Activated T-cell treated with anti-CD3 and anti-CD28 coated beads, Interleukin-2, amount 50 U/mL, for 24 hours (primary cell): Measurements from ENCODE around the gene SCAANT1.

Experiments
- DNase-seq: peaks from one replicate; pipeline ENCODE4 v3.0.0-alpha.2; 2020
- H3K27ac Mint-ChIP-seq: 2 replicates; pipeline ENCODE4 v1.8.0; 2020; ENCODE audit warnings: mild to moderate bottlenecking, mixed read lengths
- H3K27me3 Mint-ChIP-seq: 2 replicates; pipeline ENCODE4 v1.8.0; 2020; ENCODE audit warnings: mixed read lengths
- H3K36me3 Mint-ChIP-seq: 2 replicates; pipeline ENCODE4 v1.8.0; 2020; ENCODE audit warnings: low read depth, mixed read lengths
- H3K4me1 Mint-ChIP-seq: 2 replicates; pipeline ENCODE4 v1.8.0; 2020; ENCODE audit warnings: low read depth, mixed read lengths
- H3K4me3 Mint-ChIP-seq: 2 replicates; pipeline ENCODE4 v1.8.0; 2020; ENCODE audit warnings: mild to moderate bottlenecking, moderate library complexity, mixed read lengths
- H3K9me3 Mint-ChIP-seq: 2 replicates; pipeline ENCODE4 v1.8.0; 2020; ENCODE audit warnings: mixed read lengths

SCAANT1 gene

DNA sequence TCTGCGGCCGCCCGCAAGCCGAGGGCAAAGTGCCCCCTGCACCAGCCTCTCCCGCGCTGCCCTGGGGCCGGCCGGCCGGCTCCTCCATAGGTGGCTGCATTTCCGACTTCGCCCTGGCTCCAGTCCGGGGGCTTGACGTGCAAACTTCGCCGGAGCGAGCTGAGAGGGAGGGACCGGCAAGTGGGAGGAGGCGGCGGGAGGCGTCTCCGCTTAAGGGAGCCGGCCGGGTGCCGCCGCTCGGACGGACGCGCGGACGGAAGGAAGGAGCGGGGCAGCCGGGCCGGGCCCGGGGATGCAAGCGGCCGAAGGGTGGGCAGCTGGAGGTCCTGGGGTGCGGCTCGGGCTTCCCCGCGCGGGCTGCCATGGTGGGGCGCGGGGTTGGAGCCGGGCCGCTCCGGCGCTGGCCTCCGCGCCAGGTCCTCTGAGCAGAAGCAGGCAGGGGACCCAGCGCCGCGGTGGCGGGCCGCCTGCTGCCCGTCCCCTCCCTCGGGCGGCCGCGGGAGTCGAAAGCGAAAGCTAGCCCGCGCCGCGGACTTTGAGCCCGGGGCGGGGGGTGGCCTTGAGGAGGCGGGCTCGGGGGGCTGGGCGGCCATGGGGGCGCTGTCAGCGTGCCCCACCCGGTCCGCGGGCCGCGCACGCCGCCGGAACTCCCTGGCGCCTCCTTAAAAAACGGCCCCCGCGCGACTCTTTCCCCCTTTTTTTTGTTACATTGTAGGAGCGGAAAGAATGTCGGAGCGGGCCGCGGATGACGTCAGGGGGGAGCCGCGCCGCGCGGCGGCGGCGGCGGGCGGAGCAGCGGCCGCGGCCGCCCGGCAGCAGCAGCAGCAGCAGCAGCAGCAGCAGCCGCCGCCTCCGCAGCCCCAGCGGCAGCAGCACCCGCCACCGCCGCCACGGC is at the start of gene SCAANT1:
TSS of gene SCAANT1 (minus strand) at position 511 of the 895 bp plus-strand sequence.
- Mint-ChIP-seq H3K27me3 (no peaks in the 10 kb centered on the region), H3K9me3 (no peaks in the 10 kb centered on the region), H3K27ac (peak within 1 kb of the TSS; percentile 98), H3K4me3 (peak within 1 kb of the TSS; percentile 89), H3K4me1 (peaks cover 53% of the 10 kb centered on the region), H3K36me3 (peaks cover 42% of the 10 kb centered on the region)
- peak; percentile 89 for DNase-seq

DNA sequence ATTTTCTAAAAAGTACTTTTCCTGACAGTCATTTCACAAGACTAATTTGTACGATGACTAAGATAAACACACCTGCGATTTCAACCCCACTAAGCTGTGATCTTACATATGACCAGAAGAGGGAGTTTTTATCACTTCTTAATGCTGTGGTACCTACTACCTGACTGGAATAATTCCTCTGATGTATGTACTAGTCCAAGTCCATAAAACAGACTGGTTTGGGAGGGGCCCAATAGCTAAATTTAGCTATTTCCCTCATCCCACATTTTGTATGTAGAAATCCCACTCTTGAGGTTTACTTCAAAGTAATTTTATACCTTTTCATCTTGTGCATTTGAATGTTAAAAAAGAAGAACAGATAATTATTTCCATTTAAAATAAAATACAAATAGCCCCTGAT is 49.7 kb upstream of the SCAANT1 start:
- H3K4me1 Mint-ChIP-seq = peaks cover 68% of the 10 kb centered on the region

GRCh38 chr3:63960048-63960711 is 48.0 kb upstream of the SCAANT1 start:
- H3K4me1 Mint-ChIP-seq = peaks cover 63% of the 10 kb centered on the region
- no peak overlapping the region for H3K4me3 Mint-ChIP-seq
- DNase-seq = no peak

More for the DNA sequence above, 49.7 kb upstream of the SCAANT1 start:
- no peak overlapping the region for H3K4me3 Mint-ChIP-seq
- no peak for DNase-seq
- no peaks in the 10 kb centered on the region for H3K9me3 Mint-ChIP-seq
- no peaks in the 10 kb centered on the region for H3K27me3 Mint-ChIP-seq
- H3K27ac Mint-ChIP-seq = no peak overlapping the region
- H3K36me3 Mint-ChIP-seq = peaks cover 18% of the 10 kb centered on the region

GRCh38 chr3:63959146-63959545 is 47.0 kb upstream of the SCAANT1 start:
- H3K9me3 Mint-ChIP-seq = no peaks in the 10 kb centered on the region
- H3K27me3 Mint-ChIP-seq = no peaks in the 10 kb centered on the region
- no peak for DNase-seq
- H3K4me1 Mint-ChIP-seq = peaks cover 56% of the 10 kb centered on the region
- peak overlapping the region; percentile 38 for H3K27ac Mint-ChIP-seq
- H3K4me3 Mint-ChIP-seq = no peak overlapping the region
- H3K36me3 Mint-ChIP-seq = peaks cover 40% of the 10 kb centered on the region

More at GRCh38 chr3:63960048-63960711, 48.0 kb upstream of the SCAANT1 start:
- H3K27me3 Mint-ChIP-seq = no peaks in the 10 kb centered on the region
- H3K27ac Mint-ChIP-seq = peak overlapping the region; percentile 60
- H3K36me3 Mint-ChIP-seq = peaks cover 35% of the 10 kb centered on the region
- H3K9me3 Mint-ChIP-seq = no peaks in the 10 kb centered on the region

- peak overlapping the region; percentile 44 for H3K27ac Mint-ChIP-seq
Measured at GRCh38 chr3:63955830-63956545, 43.8 kb upstream of the SCAANT1 start.

GRCh38 chr3:63955036-63955650 is 43.0 kb upstream of the SCAANT1 start:
- peaks cover 50% of the 10 kb centered on the region for H3K36me3 Mint-ChIP-seq
- H3K27me3 Mint-ChIP-seq = no peaks in the 10 kb centered on the region
- peak overlapping the region; percentile 70 for H3K27ac Mint-ChIP-seq
- no peak overlapping the region for H3K4me3 Mint-ChIP-seq
- peaks cover 57% of the 10 kb centered on the region for H3K4me1 Mint-ChIP-seq
- no peak for DNase-seq
- no peaks in the 10 kb centered on the region for H3K9me3 Mint-ChIP-seq

More at GRCh38 chr3:63955830-63956545, 43.8 kb upstream of the SCAANT1 start:
- Mint-ChIP-seq H3K4me1 (peaks cover 55% of the 10 kb centered on the region), H3K36me3 (peaks cover 50% of the 10 kb centered on the region), H3K27me3 (no peaks in the 10 kb centered on the region), H3K4me3 (no peak overlapping the region), H3K9me3 (no peaks in the 10 kb centered on the region)
- DNase-seq = no peak

DNA sequence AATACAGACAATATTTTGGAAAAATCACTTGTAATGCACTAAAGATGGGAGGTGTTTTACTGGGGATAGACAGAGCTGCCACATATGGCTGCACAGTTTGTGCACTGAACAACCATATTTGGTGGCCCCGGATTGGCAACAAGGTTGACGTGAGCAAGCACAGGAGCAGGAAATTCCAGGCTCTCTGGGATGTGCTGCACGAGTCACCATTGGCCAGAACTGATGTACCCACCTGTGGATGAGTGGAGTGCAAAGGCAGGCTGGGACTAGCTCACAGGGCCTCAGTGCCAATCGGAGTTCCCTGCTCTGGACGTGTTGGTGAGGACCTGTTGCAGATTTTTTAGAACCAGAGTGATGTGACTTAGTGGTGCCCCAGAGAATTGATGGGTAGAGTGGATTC is 42.0 kb upstream of the SCAANT1 start:
- peaks cover 54% of the 10 kb centered on the region for H3K36me3 Mint-ChIP-seq
- H3K4me1 Mint-ChIP-seq = peaks cover 59% of the 10 kb centered on the region

DNA sequence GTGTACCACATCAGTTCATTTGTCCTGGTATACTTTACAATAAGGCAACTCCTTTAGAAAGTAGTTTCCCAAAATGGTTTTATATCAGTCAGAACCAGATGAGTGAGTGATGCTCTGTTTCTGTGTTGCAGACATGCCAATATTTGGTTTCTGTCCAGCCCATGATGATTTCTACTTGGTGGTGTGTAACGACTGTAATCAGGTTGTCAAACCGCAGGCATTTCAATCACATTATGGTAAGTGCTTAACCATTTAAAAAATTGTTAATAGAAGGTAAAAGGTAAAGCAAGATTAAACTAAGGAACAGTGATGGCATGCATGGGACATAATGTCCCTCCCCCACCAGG is 40.0 kb upstream of the SCAANT1 start:
- Mint-ChIP-seq H3K27me3 (no peaks in the 10 kb centered on the region), H3K4me1 (peaks cover 56% of the 10 kb centered on the region), H3K4me3 (no peak overlapping the region), H3K9me3 (no peaks in the 10 kb centered on the region), H3K27ac (peak overlapping the region; percentile 22), H3K36me3 (peaks cover 63% of the 10 kb centered on the region)
- DNase-seq = no peak

More for the DNA sequence above, 42.0 kb upstream of the SCAANT1 start:
- no peak for DNase-seq
- Mint-ChIP-seq H3K4me3 (no peak overlapping the region), H3K9me3 (no peaks in the 10 kb centered on the region), H3K27ac (no peak overlapping the region), H3K27me3 (no peaks in the 10 kb centered on the region)

DNA sequence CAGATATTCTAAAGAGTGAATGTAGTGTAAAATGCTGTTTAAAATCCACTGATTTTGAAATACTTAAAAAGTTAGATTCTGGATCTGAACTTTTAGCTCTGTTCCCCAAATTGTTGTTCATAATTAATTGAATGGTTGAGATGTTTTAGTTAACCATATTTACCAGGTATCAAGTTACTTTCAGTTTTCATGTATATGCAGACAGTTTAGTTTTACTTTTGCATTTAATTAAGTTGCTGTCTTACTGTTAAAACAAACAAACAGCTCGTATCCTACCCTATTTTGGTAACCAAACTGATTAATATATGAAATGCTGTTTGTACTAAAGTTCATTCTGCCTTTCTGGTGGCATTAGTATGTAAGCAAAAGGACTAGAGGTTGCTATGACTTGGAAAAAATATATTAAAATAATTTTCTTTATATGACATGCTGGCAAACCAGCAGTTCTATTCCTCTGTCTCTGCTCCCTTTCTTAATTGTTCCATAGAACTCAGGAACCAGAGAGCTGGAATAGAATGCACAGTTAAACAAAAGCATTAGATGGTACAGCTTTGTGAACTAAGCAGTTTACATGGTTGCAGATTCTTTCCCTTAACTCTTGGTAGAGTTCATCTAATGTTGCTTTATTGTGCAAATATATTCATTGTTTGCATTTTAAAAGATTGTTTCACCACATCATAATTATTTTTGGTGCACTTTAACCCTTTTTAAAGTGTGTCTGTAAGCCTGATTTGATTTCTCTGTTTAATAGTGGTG is 39.5 kb upstream of the SCAANT1 start:
- Mint-ChIP-seq H3K4me1 (peaks cover 57% of the 10 kb centered on the region), H3K4me3 (peak overlapping the region; percentile 8), H3K27ac (peak overlapping the region; percentile 82), H3K27me3 (no peaks in the 10 kb centered on the region), H3K9me3 (no peaks in the 10 kb centered on the region), H3K36me3 (peaks cover 62% of the 10 kb centered on the region)
- DNase-seq = no peak

GRCh38 chr3:63950698-63951097 is 38.5 kb upstream of the SCAANT1 start:
- Mint-ChIP-seq H3K9me3 (no peaks in the 10 kb centered on the region), H3K36me3 (peaks cover 60% of the 10 kb centered on the region), H3K4me3 (no peak overlapping the region), H3K27me3 (no peaks in the 10 kb centered on the region), H3K4me1 (peaks cover 62% of the 10 kb centered on the region), H3K27ac (peak overlapping the region; percentile 82)
- no peak for DNase-seq

GRCh38 chr3:63949005-63949404 is 36.8 kb upstream of the SCAANT1 start:
- H3K27ac Mint-ChIP-seq = no peak overlapping the region
- no peak overlapping the region for H3K4me3 Mint-ChIP-seq
- no peak for DNase-seq
- H3K27me3 Mint-ChIP-seq = no peaks in the 10 kb centered on the region
- H3K4me1 Mint-ChIP-seq = peaks cover 68% of the 10 kb centered on the region
- H3K36me3 Mint-ChIP-seq = peaks cover 60% of the 10 kb centered on the region
- H3K9me3 Mint-ChIP-seq = no peaks in the 10 kb centered on the region

- Mint-ChIP-seq H3K36me3 (peaks cover 61% of the 10 kb centered on the region), H3K27ac (peak overlapping the region; percentile 4), H3K4me3 (no peak overlapping the region), H3K4me1 (peaks cover 78% of the 10 kb centered on the region), H3K27me3 (no peaks in the 10 kb centered on the region), H3K9me3 (no peaks in the 10 kb centered on the region)
- no peak for DNase-seq
Measured at GRCh38 chr3:63947594-63947993, 35.4 kb upstream of the SCAANT1 start.

DNA sequence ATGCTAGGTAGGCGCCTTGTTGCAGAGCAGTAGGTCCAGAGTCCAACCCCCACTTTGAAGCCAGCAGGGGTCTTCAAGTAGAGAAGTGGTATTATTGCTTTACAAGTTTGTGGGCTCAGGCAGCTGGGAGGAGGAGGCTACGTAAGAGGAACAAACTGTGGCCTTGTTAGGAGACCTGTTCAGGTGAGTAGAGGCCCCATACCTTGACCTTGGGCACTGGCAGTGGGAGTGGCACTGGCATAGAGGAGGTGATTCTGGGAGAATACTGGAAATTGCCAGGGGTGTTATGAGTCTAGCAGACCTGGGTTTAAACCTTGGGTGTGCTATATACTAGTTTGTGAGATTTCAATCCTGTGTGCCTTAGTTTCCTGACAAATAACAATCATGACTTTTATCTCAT is 34.6 kb upstream of the SCAANT1 start:
- H3K27me3 Mint-ChIP-seq = no peaks in the 10 kb centered on the region
- peaks cover 75% of the 10 kb centered on the region for H3K4me1 Mint-ChIP-seq

More for the DNA sequence above, 34.6 kb upstream of the SCAANT1 start:
- H3K4me3 Mint-ChIP-seq = no peak overlapping the region
- H3K36me3 Mint-ChIP-seq = peaks cover 63% of the 10 kb centered on the region
- H3K27ac Mint-ChIP-seq = peak overlapping the region; percentile 29
- no peak for DNase-seq
- H3K9me3 Mint-ChIP-seq = no peaks in the 10 kb centered on the region
